CD1c-positive myeloid dendritic cell (primary cell): Measurements from ENCODE around the gene CMSS1.
"Not testable (repeated sequence)": the region's sequence is repeated elsewhere in the genome, so short reads cannot be mapped to it uniquely, and the experiment has no call there.

Experiments
- DNase-seq: peaks from one replicate; pipeline ENCODE4 v3.0.0-alpha.2; 2016; ENCODE audit errors: extremely low spot score

CMSS1 gene

GRCh38 chr3:100083209-100083608 is 265.5 kb downstream of the CMSS1 start:
- DNase-seq: no peak

- DNase-seq: peak; percentile 74
Measured at GRCh38 chr3:100084100-100084806, 266.6 kb downstream of the CMSS1 start.

GRCh38 chr3:100086401-100086800 is 268.7 kb downstream of the CMSS1 start:
- DNase-seq: no peak

GRCh38 chr3:100087198-100087597 is 269.5 kb downstream of the CMSS1 start:
- no peak for DNase-seq

- no peak for DNase-seq
Measured at GRCh38 chr3:100088735-100089368, 271.2 kb downstream of the CMSS1 start.

- peak; percentile 49 for DNase-seq
Measured at GRCh38 chr3:100089812-100090668, 272.4 kb downstream of the CMSS1 start.

- no peak for DNase-seq
Measured at GRCh38 chr3:100090669-100091005, 273.0 kb downstream of the CMSS1 start.

GRCh38 chr3:100093831-100094230 is 276.2 kb downstream of the CMSS1 start:
- DNase-seq: no peak

- DNase-seq: not testable (repeated sequence)
Measured at GRCh38 chr3:100096286-100096685, 278.6 kb downstream of the CMSS1 start.

GRCh38 chr3:100096866-100097265 is 279.2 kb downstream of the CMSS1 start:
- DNase-seq: no peak

GRCh38 chr3:100097919-100098783 is 280.5 kb downstream of the CMSS1 start:
- DNase-seq: no peak

- DNase-seq: no peak
Measured at GRCh38 chr3:100098784-100099070, 281.1 kb downstream of the CMSS1 start.

GRCh38 chr3:100099621-100100020 is 282.0 kb downstream of the CMSS1 start:
- DNase-seq: no peak

- DNase-seq: no peak
Measured at GRCh38 chr3:100100425-100100824, 282.8 kb downstream of the CMSS1 start.

GRCh38 chr3:100102757-100103156 is 285.1 kb downstream of the CMSS1 start:
- DNase-seq: no peak

- DNase-seq: no peak
Measured at GRCh38 chr3:100103558-100104441, 286.1 kb downstream of the CMSS1 start.

GRCh38 chr3:100104442-100104798 is 286.8 kb downstream of the CMSS1 start:
- DNase-seq: no peak

- no peak for DNase-seq
Measured at GRCh38 chr3:100104817-100105413, 287.3 kb downstream of the CMSS1 start.

- DNase-seq: no peak
Measured at GRCh38 chr3:100105501-100105900, 287.8 kb downstream of the CMSS1 start.

- no peak for DNase-seq
Measured at GRCh38 chr3:100106094-100106493, 288.4 kb downstream of the CMSS1 start.
